Ecto neural progenitor cell (in vitro differentiated cells): ENCODE results near the gene COA1.
A peak's percentile ranks its signal among the peaks of the same experiment; 100 is the strongest.
"Not testable (repeated sequence)": the region's sequence is repeated elsewhere in the genome, so short reads cannot be mapped to it uniquely, and the experiment has no call there.

Source experiments
- DNase-seq: peaks from one replicate; pipeline ENCODE4 v3.0.0-alpha.2; 2018; ENCODE audit warnings: low spot score

COA1 gene, protein sequence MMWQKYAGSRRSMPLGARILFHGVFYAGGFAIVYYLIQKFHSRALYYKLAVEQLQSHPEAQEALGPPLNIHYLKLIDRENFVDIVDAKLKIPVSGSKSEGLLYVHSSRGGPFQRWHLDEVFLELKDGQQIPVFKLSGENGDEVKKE

GRCh38 chr7:43729214-43729923 lies at the start of gene COA1:
Gene COA1, minus strand, starts transcription at chr7:43729523. Its CDS starts 80,909 bp downstream, at chr7:43648614.
- peak; percentile 88 for DNase-seq

DNA sequence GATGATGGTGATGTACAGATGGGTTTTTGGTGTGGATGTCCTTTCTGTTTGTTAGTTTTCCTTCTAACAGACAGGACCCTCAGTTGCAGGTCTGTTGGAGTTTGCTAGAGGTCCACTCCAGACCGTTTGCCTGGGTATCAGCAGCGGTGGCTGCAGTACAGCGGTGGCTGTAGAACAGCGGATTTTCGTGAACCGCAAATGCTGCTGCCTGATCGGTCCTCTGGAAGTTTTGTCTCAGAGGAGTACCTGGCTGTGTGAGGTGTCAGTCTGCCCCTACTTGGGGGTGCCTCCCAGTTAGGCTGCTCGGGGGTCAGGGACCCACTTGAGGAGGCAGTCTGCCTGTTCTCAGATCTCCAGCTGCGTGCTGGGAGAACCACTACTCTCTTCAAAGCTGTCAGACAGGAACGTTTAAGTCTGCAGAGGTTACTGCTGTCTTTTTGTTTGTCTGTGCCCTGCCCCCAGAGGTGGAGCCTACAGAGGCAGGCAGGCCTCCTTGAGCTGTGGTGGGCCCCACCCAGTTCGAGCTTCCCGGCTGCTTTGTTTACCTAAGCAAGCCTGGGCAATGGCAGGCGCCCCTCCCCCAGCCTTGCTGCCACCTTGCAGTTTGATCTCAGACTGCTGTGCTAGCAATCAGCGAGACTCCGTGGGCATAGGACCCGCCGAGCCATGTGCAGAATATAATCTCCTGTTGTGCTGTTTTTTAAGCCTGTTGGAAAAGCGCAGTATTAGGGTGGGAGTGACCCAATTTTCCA lies 49.1 kb upstream of the COA1 start:
- DNase-seq: not testable (repeated sequence)

DNA sequence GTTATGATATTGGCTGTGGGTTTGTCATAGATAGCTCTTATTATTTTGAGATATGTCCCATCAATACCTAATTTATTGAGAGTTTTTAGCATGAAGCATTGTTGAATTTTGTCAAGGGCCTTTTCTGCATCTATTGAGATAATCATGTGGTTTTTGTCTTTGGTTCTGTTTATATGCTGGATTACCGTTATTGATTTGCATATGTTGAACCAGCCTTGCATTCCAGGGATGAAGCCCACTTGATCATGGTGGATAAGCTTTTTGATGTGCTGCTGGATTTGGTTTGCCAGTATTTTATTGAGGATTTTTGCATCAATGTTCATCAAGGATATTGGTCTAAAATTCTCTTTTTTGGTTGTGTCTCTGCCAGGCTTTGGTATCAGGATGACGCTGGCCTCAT lies 45.9 kb upstream of the COA1 start:
- not testable (repeated sequence) for DNase-seq

DNA sequence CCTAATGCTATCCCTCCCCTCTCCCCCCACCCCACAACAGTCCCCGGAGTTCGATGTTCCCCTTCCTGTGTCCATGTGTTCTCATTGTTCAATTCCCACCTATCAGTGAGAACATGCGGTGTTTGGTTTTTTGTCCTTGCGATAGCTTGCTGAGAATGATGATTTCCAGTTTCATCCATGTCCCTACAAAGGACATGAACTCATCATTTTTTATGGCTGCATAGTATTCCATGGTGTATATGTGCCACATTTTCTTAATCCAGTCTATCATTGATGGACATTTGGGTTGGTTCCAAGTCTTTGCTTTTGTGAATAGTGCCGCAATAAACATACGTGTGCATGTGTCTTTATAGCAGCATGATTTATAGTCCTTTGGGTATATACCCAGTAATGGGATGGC lies 43.9 kb upstream of the COA1 start:
- not testable (repeated sequence) for DNase-seq

DNA sequence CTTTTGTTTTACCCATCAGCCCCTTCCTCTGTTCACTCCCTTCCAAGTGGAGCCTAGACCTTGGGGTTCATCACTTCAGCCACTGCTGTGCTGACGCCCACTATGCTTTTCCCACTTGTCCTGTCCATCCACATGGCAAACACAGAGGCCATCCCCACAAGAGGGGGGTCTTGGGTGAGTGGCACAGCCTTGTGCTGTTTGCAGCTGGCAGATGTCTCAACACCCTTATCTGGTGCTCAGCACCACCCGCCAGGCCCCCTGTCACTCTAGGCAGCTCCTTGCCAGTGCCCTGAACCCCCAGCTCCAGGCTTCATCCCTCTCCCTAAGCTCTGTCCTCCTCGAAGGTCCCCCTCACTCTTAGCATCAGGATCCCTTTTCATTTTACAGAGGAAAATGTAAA lies 42.2 kb upstream of the COA1 start:
- DNase-seq: no peak

GRCh38 chr7:43771128-43771527 lies 41.8 kb upstream of the COA1 start:
- DNase-seq: no peak

- no peak for DNase-seq
Observed at GRCh38 chr7:43769791-43770465, 40.6 kb upstream of the COA1 start.

- DNase-seq: no peak
Observed at GRCh38 chr7:43769281-43769680, 40.0 kb upstream of the COA1 start.

DNA sequence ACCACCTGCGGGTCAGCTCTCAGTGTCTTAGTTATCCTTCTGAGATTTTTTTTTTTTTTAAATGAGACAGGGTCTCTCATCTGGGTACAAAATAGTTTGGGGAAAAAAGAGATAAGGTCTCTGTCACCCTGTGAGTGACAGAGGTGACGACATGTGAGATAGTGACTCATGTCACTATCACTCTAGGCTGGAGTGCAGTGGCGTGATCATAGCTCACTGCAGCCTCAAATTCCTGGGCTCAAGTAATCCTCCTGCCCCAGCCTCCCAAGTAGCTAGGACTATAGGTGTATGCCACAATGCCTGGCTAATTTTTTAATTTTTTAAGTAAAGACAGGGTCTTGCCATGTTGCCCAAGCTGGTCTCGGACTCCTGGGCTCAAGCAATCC lies 39.6 kb upstream of the COA1 start:
- no peak for DNase-seq

DNA sequence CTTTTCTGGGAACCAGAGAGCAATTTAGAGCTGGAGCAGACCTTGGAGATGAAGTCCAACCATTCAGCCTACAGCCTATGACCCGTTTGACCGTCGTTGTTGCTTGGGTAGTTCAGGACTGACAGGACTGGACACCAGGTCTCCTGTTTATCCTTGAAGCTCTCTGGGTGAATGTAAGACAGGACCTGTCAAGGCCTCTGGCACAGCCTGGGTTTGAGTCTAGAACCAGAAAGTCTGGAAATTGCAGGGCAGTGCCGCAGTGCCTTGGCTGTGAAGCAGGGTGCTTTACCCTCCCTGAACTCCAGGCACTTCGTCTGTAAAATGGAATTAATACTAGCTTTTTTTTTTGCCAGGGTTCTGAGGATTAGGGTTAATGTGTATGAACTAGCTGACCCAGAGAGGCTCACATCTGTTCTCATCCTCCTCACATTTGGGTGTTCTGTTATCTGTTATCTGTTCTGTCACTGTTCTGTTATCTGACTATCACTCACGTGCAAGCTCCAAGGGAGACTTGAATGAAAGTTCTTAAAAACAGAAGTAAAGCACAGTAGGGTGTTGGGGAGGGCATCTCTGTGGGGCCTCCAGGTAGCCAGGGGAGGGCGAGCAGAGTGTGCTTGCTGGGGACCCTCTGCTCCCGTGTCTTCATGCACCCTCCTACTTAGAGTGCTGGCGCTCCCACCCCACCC lies 39.0 kb upstream of the COA1 start:
- DNase-seq: no peak

GRCh38 chr7:43767311-43767710 lies 38.0 kb upstream of the COA1 start:
- DNase-seq: no peak

GRCh38 chr7:43766564-43766963 lies 37.2 kb upstream of the COA1 start:
- DNase-seq: no peak

DNA sequence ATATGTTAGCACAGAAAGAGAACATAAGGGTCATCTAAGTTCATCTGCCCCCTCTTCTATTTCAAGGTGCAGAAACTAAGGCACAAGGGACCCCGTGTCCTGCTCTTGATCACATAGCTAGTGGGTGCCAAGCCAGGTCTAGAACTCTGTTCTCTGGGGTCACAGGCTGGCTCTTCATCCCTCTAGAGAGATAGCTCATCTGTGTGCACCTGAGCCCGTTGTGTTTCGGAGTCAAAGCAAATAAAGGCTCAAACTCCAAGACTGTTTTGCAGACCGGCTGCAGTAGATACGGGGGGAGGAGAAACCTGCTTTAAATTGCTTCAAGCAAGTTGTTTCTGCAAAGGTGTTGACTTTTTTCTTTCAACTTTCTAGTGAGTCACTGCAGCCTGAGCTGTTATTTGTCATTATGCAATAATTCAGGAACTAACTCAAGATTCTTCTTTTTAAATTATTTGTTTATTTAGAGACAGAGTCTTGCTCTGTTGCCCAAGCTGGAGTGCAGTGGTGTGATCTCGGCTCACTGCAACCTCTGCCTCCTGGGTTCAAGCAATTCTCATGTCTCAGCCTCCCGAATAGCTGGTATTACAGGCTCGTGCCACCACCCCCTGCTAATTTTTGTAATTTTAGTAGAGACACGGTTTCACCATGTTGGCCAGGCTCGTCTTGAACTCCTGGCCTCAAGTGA lies 35.6 kb upstream of the COA1 start:
- DNase-seq: no peak

DNA sequence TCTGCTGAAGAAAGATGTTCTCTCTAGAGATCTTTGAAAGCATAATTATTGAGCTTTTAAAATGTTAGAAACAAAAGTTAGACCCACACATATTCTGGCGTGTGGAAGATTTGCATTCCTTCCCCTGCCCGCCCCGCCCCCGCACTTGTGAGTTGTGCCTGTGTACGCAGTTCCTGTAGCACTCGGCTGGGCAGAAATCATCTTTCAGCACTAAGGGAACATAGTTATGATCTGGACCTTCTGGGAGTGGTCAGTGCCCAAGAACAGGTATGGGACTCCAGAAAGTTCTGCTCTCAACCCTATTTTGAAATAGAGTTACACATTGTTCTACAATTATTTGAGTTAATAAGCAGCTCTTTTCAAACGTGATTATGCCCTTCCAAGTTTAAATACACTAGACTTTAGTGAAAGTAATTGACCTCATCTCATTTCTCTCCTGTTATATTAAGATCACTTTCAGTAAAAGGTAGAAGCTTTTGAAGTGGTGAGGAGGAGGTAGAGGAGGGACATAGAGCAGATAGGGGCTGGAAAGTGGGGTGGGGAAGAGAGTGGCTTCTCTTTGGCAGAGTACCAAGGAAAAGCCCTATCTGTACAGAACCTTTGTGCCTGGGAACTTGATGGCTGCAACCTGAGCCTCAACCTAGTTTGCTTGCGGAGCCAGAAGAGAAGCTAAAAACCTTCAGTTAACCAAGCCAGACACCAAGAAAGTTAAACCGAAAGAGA lies 34.9 kb upstream of the COA1 start:
- no peak for DNase-seq

DNA sequence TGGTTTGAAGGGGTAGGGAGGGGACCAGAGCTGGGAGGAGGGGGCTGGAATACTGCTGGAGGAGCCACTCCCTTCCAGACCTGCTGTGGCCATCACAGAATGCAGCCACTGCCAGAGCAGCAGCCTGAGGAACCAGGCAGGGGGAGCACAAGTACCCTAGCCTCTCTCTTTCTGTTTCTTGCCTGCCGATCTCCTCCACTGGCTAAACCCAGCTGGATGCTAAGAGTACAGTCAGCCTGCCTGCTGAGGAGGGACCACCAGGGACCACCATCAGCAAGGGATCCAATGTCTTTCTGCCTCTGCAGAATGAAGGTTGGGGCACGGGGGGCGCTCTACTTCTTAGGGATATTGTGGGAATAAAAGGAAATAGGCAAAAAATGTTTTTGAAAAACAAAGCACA lies 33.9 kb upstream of the COA1 start:
- DNase-seq: no peak

GRCh38 chr7:43761938-43762692 lies 32.8 kb upstream of the COA1 start:
- DNase-seq: no peak

DNA sequence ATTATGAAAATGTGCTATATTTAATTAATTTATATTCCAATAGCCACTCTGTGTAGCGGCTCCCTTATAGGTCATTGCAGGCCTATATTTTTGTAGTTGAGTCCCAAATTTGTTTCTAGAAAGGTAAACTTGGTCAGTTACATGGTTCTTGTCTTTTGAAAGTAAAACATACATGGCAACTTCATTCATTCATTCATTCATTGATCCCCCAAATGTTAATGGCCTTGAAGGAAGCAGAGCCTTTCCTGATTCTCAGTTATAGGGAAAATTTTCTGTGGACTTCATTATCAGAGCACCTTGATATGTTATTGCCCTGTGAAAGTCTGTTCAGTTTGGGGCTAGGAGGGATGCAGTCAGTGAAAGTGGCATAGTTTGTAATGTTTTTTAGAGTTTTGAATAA lies 32.1 kb upstream of the COA1 start:
- no peak for DNase-seq

GRCh38 chr7:43760861-43761260 lies 31.5 kb upstream of the COA1 start:
- DNase-seq: no peak

DNA sequence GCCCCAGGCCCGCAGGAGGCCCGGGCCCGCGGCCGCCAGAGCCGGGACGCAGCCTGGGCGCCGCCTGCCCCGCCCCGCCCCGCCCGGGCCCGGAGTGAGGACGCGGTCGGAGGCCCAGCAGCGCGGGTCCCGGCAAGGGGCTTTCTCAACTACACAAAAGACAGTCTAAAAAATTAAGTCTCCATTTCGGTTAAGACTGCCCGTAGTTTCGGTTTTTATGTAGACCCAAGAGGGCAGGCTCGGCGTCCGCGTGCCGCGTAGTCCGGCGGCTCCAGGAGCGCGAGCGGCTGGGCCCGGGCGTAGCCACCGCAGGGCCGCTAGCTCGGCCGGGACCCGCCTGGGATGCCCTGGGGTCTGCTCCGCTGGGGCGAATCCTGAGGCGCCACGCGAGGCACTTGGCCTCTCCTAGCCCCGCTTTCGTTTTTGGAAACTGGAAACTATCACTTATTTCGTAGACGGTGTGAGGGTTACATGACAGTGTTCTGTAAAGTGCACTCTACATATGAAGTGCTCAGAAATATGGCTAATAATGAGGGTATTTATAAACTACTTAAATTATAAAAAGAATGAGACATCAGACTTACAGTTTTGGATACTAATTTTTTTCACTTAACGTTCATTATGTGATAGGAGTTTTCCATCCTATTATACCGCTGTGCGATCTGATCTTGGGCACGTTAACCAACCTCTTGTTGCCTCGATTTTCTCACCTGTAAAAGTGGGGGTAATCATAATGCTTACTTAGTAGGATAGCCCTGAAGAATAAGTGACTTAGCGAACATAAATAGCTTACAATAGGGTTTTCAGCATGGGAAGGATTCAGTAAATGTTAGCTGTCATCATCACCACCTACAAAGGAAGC lies 29.7 kb upstream of the COA1 start:
- peak; percentile 67 for DNase-seq
